H9 (cell line): ENCODE results near the gene IFNL1. TPM values are rescaled to one million over a fixed set of nuclear protein-coding genes. Genes with fewer than 3 reads are reported as not detected.
A peak's percentile ranks its signal among the peaks of the same experiment; 100 is the strongest.

Source experiments
- DNase-seq: peaks from one replicate; pipeline ENCODE4 v3.0.0-alpha.2; 2017
- H2AFZ ChIP-seq: one replicate; pipeline ENCODE4 v1.6.1; 2013; ENCODE audit warnings: mild to moderate bottlenecking, low read length, control low read depth, moderate library complexity
- H2AK5ac ChIP-seq: 2 replicates; pipeline ENCODE4 v1.6.1; 2013; ENCODE audit warnings: low read length, control low read depth, mixed read lengths; ENCODE audit not compliant: insufficient read length
- H2BK120ac ChIP-seq: one replicate; pipeline ENCODE4 v1.6.1; 2013; ENCODE audit warnings: low read depth, mild to moderate bottlenecking, low read length, control low read depth, inconsistent platforms; ENCODE audit not compliant: poor library complexity, severe bottlenecking
- H2BK12ac ChIP-seq: 2 replicates; pipeline ENCODE4 v1.6.1; 2013; ENCODE audit warnings: low read length, control low read depth, mixed read lengths, low read depth; ENCODE audit not compliant: insufficient read length
- H2BK15ac ChIP-seq: 2 replicates; pipeline ENCODE4 v1.6.1; 2013; ENCODE audit warnings: low read depth, low read length, control low read depth
- H2BK20ac ChIP-seq: one replicate; pipeline ENCODE4 v1.6.1; 2013; ENCODE audit warnings: low read depth, mild to moderate bottlenecking, low read length, control low read depth, inconsistent platforms; ENCODE audit not compliant: poor library complexity, severe bottlenecking
- H2BK5ac ChIP-seq: 2 replicates; pipeline ENCODE4 v1.6.1; 2013; ENCODE audit warnings: low read length, control low read depth, mixed read lengths; ENCODE audit not compliant: insufficient read length
- H3K14ac ChIP-seq: 2 replicates; pipeline ENCODE4 v1.6.1; 2013; ENCODE audit warnings: low read length, control low read depth; ENCODE audit not compliant: insufficient read depth
- H3K18ac ChIP-seq: 2 replicates; pipeline ENCODE4 v1.6.1; 2013; ENCODE audit warnings: low read depth, mild to moderate bottlenecking, mixed read lengths, low read length, control low read depth; ENCODE audit not compliant: insufficient read length
- H3K23ac ChIP-seq: 2 replicates; pipeline ENCODE4 v1.6.1; 2013; ENCODE audit warnings: low read length, control low read depth, mixed read lengths, low read depth; ENCODE audit not compliant: insufficient read length
- H3K23me2 ChIP-seq: 2 replicates; pipeline ENCODE4 v1.6.1; 2013; ENCODE audit warnings: low read depth, mild to moderate bottlenecking, mixed read lengths, low read length, control low read depth; ENCODE audit not compliant: insufficient read length, poor library complexity, severe bottlenecking
- H3K27ac ChIP-seq: 2 replicates; pipeline ENCODE4 v1.5.1; 2013; ENCODE audit warnings: low read length, control low read depth, mixed read lengths, low read depth; ENCODE audit not compliant: insufficient read length
- H3K27me3 ChIP-seq: 2 replicates; pipeline ENCODE4 v1.6.1; 2013; ENCODE audit warnings: low read length, control low read depth, inconsistent platforms; ENCODE audit not compliant: insufficient read depth
- H3K4ac ChIP-seq: 2 replicates; pipeline ENCODE4 v1.6.1; 2013; ENCODE audit warnings: low read depth, mild to moderate bottlenecking, control low read depth, inconsistent platforms, low read length, moderate library complexity
- H3K4me1 ChIP-seq: 2 replicates; pipeline ENCODE4 v1.6.1; 2013; ENCODE audit warnings: low read length, control low read depth, inconsistent platforms; ENCODE audit not compliant: insufficient read depth
- H3K4me2 ChIP-seq: 2 replicates; pipeline ENCODE4 v1.6.1; 2013; ENCODE audit warnings: low read length, control low read depth, mixed read lengths; ENCODE audit not compliant: insufficient read length, insufficient read depth
- H3K56ac ChIP-seq: 2 replicates; pipeline ENCODE4 v1.6.1; 2013; ENCODE audit warnings: low read depth, mild to moderate bottlenecking, mixed read lengths, low read length, control low read depth; ENCODE audit not compliant: insufficient read length
- H3K79me1 ChIP-seq: 2 replicates; pipeline ENCODE4 v1.6.1; 2013; ENCODE audit warnings: low read depth, mild to moderate bottlenecking, moderate library complexity, low read length, control low read depth, inconsistent platforms; ENCODE audit not compliant: insufficient read depth, poor library complexity, severe bottlenecking
- H3K79me2 ChIP-seq: 2 replicates; pipeline ENCODE4 v1.6.1; 2013; ENCODE audit warnings: low read length, control low read depth, inconsistent platforms; ENCODE audit not compliant: insufficient read depth
- H3K9ac ChIP-seq: 2 replicates; pipeline ENCODE4 v1.6.1; 2013; ENCODE audit warnings: low read length, control low read depth, mixed read lengths; ENCODE audit not compliant: insufficient read length; ENCODE audit errors: extremely low read depth
- H3K9me3 ChIP-seq: one replicate; pipeline ENCODE4 v1.6.1; 2013; ENCODE audit warnings: low read depth, low read length, inconsistent platforms; ENCODE audit not compliant: control insufficient read depth
- H3T11ph ChIP-seq: one replicate; pipeline ENCODE4 v1.6.1; 2013; ENCODE audit warnings: mild to moderate bottlenecking, low read length, control low read depth, inconsistent platforms
- H4K20me1 ChIP-seq: one replicate; pipeline ENCODE4 v1.6.1; 2013; ENCODE audit not compliant: control insufficient read depth, insufficient read length, insufficient read depth
- H4K5ac ChIP-seq: 2 replicates; pipeline ENCODE4 v1.6.1; 2013; ENCODE audit warnings: low read depth, mild to moderate bottlenecking, mixed read lengths, low read length, control low read depth; ENCODE audit not compliant: insufficient read length
- H4K8ac ChIP-seq: replicated peaks from 2 replicates; pipeline ENCODE4 v1.6.1; 2013; ENCODE audit warnings: low read length, control low read depth, mixed read lengths, low read depth; ENCODE audit not compliant: insufficient read length
- H4K91ac ChIP-seq: 2 replicates; pipeline ENCODE4 v1.6.1; 2013; ENCODE audit warnings: low read depth, mild to moderate bottlenecking, moderate library complexity, mixed read lengths, low read length, control low read depth; ENCODE audit not compliant: insufficient read length
- H3K27ac Mint-ChIP-seq, 3 experiments: 2 replicates in 2 of 3; 3 replicates in 1 of 3; pipeline ENCODE4 v1.8.0; 2020 to 2021; ENCODE audit warnings: mixed read lengths in 3 of 3, mild to moderate bottlenecking in 1 of 3, moderate library complexity in 1 of 3
- H3K27me3 Mint-ChIP-seq: 2 replicates; pipeline ENCODE4 v1.8.0; 2021; ENCODE audit warnings: low read depth, mild to moderate bottlenecking, moderate library complexity, mixed read lengths
- H3K36me3 Mint-ChIP-seq, 3 experiments: 2 replicates in 2 of 3; 3 replicates in 1 of 3; pipeline ENCODE4 v1.8.0; 2020 to 2021; ENCODE audit warnings: low read depth in 3 of 3, mixed read lengths in 3 of 3; ENCODE audit not compliant: insufficient read depth in 1 of 3
- H3K4me1 Mint-ChIP-seq, 2 experiments: 2 replicates each; pipeline ENCODE4 v1.8.0; 2020; ENCODE audit warnings: mixed read lengths in 2 of 2
- H3K4me3 Mint-ChIP-seq, 2 experiments: 2 replicates in 1 of 2; 3 replicates in 1 of 2; pipeline ENCODE4 v1.8.0; 2020 to 2021; ENCODE audit warnings: mild to moderate bottlenecking in 2 of 2, mixed read lengths in 2 of 2, moderate library complexity in 1 of 2
- H3K9me3 Mint-ChIP-seq, 2 experiments: 2 replicates in 1 of 2; 3 replicates in 1 of 2; pipeline ENCODE4 v1.8.0; 2020; ENCODE audit warnings: mild to moderate bottlenecking in 2 of 2, mixed read lengths in 2 of 2, moderate library complexity in 1 of 2
- WGBS: extraction: QIAGEN DNeasy Blood & Tissue Kit; methylation state at CpG from one replicate; pipeline ENCODE4 v1.1.7; 2013; ENCODE audit warnings: missing lambda C conversion rate, low lambda C conversion rate, mixed read lengths; ENCODE audit not compliant: insufficient read length; ENCODE audit errors: extremely low coverage; 5-methylcytosine and 5-hydroxymethylcytosine counted together
- total RNA-seq: library from RNA; stranded (reverse); gene quantifications from 2 replicates; pipeline ENCODE4 v1.2.1, GENCODE V29; 2021
- TF ChIP-seq, protein P1 (sequence below): fragments of 200-600 bp; sonication (generic); conservative IDR thresholded peaks from 3 replicates; pipeline ENCODE4 v1.8.0; 2021; ENCODE audit warnings: antibody characterized with exemption, mild to moderate bottlenecking

The IFNL1 gene
- total RNA-seq, 1 experiment from 2014 or later = not detected

DNA sequence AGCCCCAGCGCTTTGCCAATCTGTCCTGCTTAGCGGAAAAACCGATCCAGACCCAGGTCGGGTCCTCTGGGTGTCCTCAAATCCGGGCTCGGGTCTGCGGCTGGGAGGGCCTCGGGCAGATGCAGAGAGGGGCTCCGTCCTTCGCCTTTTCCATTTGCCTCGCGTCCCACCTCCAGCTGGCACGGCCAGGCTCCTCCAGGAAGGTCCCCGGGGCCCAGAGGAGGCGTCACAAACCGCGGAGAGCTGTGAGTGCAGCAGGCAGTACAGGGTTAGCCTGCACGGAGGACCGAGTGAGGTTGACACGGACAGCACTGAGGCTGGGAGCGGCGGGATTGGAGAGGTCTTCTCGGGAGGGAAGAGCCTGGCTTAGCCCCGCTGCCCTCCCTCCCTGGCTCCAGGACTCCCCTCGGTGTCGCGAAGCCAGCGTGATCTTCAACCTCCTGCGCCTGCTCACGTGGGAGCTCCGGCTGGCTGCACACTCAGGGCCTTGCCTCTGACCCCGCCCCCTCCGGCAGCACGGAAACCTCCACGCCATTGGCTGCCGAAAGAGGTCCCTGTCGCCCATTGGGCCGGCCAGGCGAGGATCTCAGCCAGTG lies 30.8 kb upstream of the IFNL1 start:
- no peaks in the 10 kb centered on the region for H3K79me1 ChIP-seq
- no peaks in the 10 kb centered on the region for H3K4me1 ChIP-seq
- H4K5ac ChIP-seq = no peak overlapping the region
- no peak overlapping the region for H3K27ac ChIP-seq
- no peak overlapping the region for H3K9ac ChIP-seq
- no peak overlapping the region for H4K8ac ChIP-seq
- H3K79me2 ChIP-seq = no peaks in the 10 kb centered on the region
- Mint-ChIP-seq H3K27ac (no peak overlapping the region), H3K36me3 (no peaks in the 10 kb centered on the region; a peak in 1 of 7 replicates), H3K27me3 (peaks cover 87% of the 10 kb centered on the region), H3K4me3 (peak overlapping the region; percentile 4 to 72; a peak in 4 of 5 replicates), H3K9me3 (peaks cover 4 to 9% of the 10 kb centered on the region in 2 experiments; a peak in 3 of 5 replicates), H3K4me1 (peaks cover 5 to 16% of the 10 kb centered on the region in 2 experiments)
- H2BK12ac ChIP-seq = no peak overlapping the region
- no peak overlapping the region for H2BK15ac ChIP-seq
- peak overlapping the region; percentile 31 for H3K4me2 ChIP-seq
- no peak overlapping the region for H3T11ph ChIP-seq
- no peak overlapping the region for H2BK20ac ChIP-seq
- no peak overlapping the region for H2AFZ ChIP-seq
- no peak overlapping the region for H4K91ac ChIP-seq
- H3K9me3 ChIP-seq = no peaks in the 10 kb centered on the region
- H3K56ac ChIP-seq = no peak overlapping the region
- DNase-seq = peak; percentile 74
- H3K18ac ChIP-seq = no peak overlapping the region
- no peak overlapping the region for H2BK5ac ChIP-seq
- H3K23me2 ChIP-seq = peaks cover 5% of the 10 kb centered on the region
- H3K23ac ChIP-seq = no peak overlapping the region
- no peak overlapping the region for H2AK5ac ChIP-seq
- H3K14ac ChIP-seq = no peak overlapping the region
- H3K27me3 ChIP-seq = peaks cover 36% of the 10 kb centered on the region
- no CpG with 5 or more reads among the region's 39 CpGs for WGBS
- no peak overlapping the region for H3K4ac ChIP-seq
- no peak overlapping the region for H2BK120ac ChIP-seq
- no peaks in the 10 kb centered on the region for H4K20me1 ChIP-seq
- TF ChIP-seq, protein P1, sequence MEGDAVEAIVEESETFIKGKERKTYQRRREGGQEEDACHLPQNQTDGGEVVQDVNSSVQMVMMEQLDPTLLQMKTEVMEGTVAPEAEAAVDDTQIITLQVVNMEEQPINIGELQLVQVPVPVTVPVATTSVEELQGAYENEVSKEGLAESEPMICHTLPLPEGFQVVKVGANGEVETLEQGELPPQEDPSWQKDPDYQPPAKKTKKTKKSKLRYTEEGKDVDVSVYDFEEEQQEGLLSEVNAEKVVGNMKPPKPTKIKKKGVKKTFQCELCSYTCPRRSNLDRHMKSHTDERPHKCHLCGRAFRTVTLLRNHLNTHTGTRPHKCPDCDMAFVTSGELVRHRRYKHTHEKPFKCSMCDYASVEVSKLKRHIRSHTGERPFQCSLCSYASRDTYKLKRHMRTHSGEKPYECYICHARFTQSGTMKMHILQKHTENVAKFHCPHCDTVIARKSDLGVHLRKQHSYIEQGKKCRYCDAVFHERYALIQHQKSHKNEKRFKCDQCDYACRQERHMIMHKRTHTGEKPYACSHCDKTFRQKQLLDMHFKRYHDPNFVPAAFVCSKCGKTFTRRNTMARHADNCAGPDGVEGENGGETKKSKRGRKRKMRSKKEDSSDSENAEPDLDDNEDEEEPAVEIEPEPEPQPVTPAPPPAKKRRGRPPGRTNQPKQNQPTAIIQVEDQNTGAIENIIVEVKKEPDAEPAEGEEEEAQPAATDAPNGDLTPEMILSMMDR = no peak
